Astrocyte of the cerebellum (primary cell): ENCODE results near the gene SCO1.

ENCODE experiments used
- DNase-seq: peaks from one replicate; pipeline ENCODE4 v3.0.0-alpha.2; 2011; ENCODE audit warnings: low read depth
- H3K4me3 ChIP-seq: 2 replicates; pipeline ENCODE4 v1.5.1; 2011; ENCODE audit warnings: mild to moderate bottlenecking, low read depth, low read length, moderate library complexity
- in situ Hi-C: cut with HindIII; loops from 2 replicates; pipeline ENCODE4 v1.10.0; 2017; ENCODE audit warnings: low sequenced_read_pairs
- TF ChIP-seq, protein P1 (sequence below): IDR thresholded peaks from 2 replicates; pipeline ENCODE4 v1.5.1; 2012; ENCODE audit warnings: low read length, low read depth, moderate library complexity, mild to moderate bottlenecking; ENCODE audit errors: missing control alignments

The SCO1 gene

DNA sequence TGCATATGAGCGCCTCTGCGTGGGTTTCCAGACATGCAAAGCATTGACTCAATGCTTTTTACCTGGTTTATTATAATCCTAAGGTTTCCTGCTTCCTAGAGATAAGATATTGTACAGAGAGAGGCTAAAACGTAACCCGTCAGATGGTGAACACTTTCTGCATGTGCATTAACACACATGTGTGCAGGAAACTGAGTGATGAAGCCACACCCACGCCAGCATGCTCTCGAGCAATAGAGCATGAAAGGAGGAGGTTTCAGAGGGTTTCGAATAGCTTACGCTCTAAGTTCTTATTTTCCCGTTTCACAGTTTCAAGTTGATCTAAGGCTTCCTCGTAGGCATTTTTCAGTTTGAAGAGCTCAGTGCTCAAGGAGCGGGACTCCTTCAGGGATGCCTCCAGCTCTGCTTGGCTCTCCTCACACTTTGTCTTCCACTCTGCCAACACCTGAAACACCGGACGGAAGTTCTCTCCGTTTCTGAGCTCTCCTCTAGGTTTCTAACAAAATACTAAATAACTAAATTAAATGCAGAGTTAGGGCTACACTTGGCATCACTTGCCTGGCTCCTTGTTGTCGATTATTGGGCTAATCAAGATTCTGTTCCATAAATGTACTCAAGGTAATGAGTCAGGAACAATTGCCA, 63.5 kb downstream of the SCO1 start:
- DNase-seq: no peak
- H3K4me3 ChIP-seq: no peak overlapping the region
- TF ChIP-seq, protein P1, sequence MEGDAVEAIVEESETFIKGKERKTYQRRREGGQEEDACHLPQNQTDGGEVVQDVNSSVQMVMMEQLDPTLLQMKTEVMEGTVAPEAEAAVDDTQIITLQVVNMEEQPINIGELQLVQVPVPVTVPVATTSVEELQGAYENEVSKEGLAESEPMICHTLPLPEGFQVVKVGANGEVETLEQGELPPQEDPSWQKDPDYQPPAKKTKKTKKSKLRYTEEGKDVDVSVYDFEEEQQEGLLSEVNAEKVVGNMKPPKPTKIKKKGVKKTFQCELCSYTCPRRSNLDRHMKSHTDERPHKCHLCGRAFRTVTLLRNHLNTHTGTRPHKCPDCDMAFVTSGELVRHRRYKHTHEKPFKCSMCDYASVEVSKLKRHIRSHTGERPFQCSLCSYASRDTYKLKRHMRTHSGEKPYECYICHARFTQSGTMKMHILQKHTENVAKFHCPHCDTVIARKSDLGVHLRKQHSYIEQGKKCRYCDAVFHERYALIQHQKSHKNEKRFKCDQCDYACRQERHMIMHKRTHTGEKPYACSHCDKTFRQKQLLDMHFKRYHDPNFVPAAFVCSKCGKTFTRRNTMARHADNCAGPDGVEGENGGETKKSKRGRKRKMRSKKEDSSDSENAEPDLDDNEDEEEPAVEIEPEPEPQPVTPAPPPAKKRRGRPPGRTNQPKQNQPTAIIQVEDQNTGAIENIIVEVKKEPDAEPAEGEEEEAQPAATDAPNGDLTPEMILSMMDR: no peak
- in situ Hi-C loops: no loop called here

DNA sequence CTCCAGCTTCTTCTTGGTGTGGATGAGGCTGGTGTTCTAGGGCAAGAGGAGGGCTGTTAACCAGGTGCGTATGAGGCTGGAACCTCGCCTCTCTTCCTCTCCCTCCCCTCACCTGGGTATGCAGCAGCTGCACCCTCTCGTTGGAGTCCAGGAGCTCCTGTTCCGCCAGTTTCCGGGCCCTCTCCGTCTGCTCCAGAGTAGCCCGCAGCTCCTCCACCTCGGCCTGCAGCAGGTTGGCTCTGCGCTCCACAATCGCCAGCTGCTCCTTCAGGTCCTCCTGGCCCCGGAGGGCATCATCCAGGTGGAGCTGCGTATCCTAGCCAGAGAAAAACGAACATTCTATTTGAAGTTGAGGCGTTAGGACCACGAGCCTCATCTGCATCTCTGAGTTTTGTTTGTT, 65.6 kb downstream of the SCO1 start:
- DNase-seq: no peak
- H3K4me3 ChIP-seq: no peak overlapping the region
- TF ChIP-seq, protein P1: no peak
- in situ Hi-C loops: no loop called here

GRCh38 chr17:10631048-10631700, 66.2 kb downstream of the SCO1 start:
- TF ChIP-seq, protein P1: peak; percentile 86
- H3K4me3 ChIP-seq: no peak overlapping the region
- in situ Hi-C loops: no loop called here
- DNase-seq: no peak

DNA sequence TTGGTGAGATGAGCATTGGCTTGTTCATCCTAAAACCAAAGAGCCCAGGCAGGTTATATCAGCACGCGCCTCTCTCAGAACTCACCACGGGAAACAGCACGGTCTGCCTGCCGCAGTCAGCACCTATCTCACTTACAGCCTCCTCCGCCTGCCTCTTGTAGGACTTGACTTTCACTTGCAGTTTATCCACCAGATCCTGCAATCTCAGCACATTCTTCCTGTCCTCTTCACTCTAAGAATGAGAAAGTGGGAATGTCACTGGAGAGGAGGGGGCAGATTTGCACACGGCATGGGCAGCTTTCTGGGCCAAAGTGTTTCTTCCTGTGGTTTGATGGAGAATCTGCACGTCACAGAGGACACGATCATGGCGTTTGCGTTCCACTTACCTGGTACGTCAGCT, 67.6 kb downstream of the SCO1 start:
- TF ChIP-seq, protein P1: no peak
- in situ Hi-C loops: no loop called here
- DNase-seq: no peak
- no peak overlapping the region for H3K4me3 ChIP-seq

GRCh38 chr17:10628756-10629155, 68.6 kb downstream of the SCO1 start:
- DNase-seq: no peak
- no peak overlapping the region for H3K4me3 ChIP-seq
- TF ChIP-seq, protein P1: peak; percentile 24
- in situ Hi-C loops: no loop called here

DNA sequence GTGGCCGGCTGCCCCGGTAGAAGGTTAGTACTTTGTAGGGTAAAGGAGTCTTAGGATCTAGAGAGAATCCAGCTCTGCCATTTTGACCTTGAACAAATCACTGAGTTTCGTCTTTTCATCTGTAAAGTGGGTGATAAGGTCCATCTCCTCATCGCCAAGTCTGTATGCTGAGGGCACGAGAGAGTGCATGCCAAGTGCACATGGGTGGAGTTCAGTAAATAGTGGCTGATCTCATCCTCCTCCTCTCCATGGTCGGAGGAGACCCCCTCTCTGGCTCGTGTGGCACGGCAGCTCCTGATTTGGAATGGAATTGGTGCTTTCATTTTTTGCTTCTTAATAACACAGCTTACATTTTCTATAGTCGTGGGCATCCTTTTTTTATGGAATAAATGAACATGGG, 70.9 kb downstream of the SCO1 start:
- in situ Hi-C loops: no loop called here
- H3K4me3 ChIP-seq: no peak overlapping the region
- TF ChIP-seq, protein P1: no peak
- DNase-seq: no peak
